ENCODE measurements around the gene SMYD1.
A peak's percentile ranks its signal among the peaks of the same experiment; 100 is the strongest.

SMYD1 gene

GRCh38 chr2:88055371-88056128 lies 12.1 kb upstream of the SMYD1 start, which contains the start of gene KRCC1:
Gene KRCC1 (minus strand): TSS chr2:88055783. CDS start chr2:88028563, 27,220 bp downstream.
- DNase-seq = peak; percentile 43 to 98 (median 90)

- no peak for DNase-seq
These were observed 10.2 kb upstream of the SMYD1 start for GRCh38 chr2:88057437-88057844.

- DNase-seq = no peak
These were observed 9.4 kb upstream of the SMYD1 start for GRCh38 chr2:88058191-88058590.

GRCh38 chr2:88059979-88060906 lies 7.4 kb upstream of the SMYD1 start:
- DNase-seq = peak in 8 of 56 donors; percentile 10 to 38 (median 20)

GRCh38 chr2:88060907-88061275 lies 6.7 kb upstream of the SMYD1 start:
- no peak for DNase-seq

GRCh38 chr2:88061295-88061694 lies 6.3 kb upstream of the SMYD1 start:
- no peak for DNase-seq

- no peak for DNase-seq
These were observed 1.1 kb upstream of the SMYD1 start for GRCh38 chr2:88066543-88066942.

GRCh38 chr2:88067189-88067588 lies 436 bp upstream of the SMYD1 start:
- no peak for DNase-seq

GRCh38 chr2:88068044-88068443 lies 419 bp downstream of the SMYD1 start:
- DNase-seq = no peak

- DNase-seq = no peak
These were observed 1.5 kb downstream of the SMYD1 start for GRCh38 chr2:88069117-88069516.

GRCh38 chr2:88070055-88070454 lies 2.4 kb downstream of the SMYD1 start:
- no peak for DNase-seq

GRCh38 chr2:88071365-88071764 lies 3.7 kb downstream of the SMYD1 start:
- no peak for DNase-seq

GRCh38 chr2:88074150-88074549 lies 6.5 kb downstream of the SMYD1 start:
- no peak for DNase-seq

- DNase-seq = no peak
These were observed 7.2 kb downstream of the SMYD1 start for GRCh38 chr2:88074854-88075292.

GRCh38 chr2:88077080-88077479 lies 9.5 kb downstream of the SMYD1 start:
- DNase-seq = no peak

- DNase-seq = no peak
These were observed 11.1 kb downstream of the SMYD1 start for GRCh38 chr2:88078643-88079172.

- DNase-seq = no peak
These were observed 12.9 kb downstream of the SMYD1 start for GRCh38 chr2:88080545-88080944.

GRCh38 chr2:88081924-88082608 lies 14.4 kb downstream of the SMYD1 start:
- DNase-seq = no peak

GRCh38 chr2:88082781-88083180 lies 15.2 kb downstream of the SMYD1 start:
- DNase-seq = peak in 24 of 56 donors; percentile 11 to 69 (median 28)

- DNase-seq = no peak
These were observed 17.5 kb downstream of the SMYD1 start for GRCh38 chr2:88085099-88085498.

- peak in 1 of 56 donors; percentile 21 for DNase-seq
These were observed 18.0 kb downstream of the SMYD1 start for GRCh38 chr2:88085602-88086001.

Measured in amygdala (tissue), 56 donors.